ENCODE data around the gene TTLL9. TPM values are rescaled to one million over a fixed set of nuclear protein-coding genes. Genes with fewer than 3 reads are reported as not detected.

Gene TTLL9
- total RNA-seq, 1 experiment from 2014 or later, result not detected

DNA sequence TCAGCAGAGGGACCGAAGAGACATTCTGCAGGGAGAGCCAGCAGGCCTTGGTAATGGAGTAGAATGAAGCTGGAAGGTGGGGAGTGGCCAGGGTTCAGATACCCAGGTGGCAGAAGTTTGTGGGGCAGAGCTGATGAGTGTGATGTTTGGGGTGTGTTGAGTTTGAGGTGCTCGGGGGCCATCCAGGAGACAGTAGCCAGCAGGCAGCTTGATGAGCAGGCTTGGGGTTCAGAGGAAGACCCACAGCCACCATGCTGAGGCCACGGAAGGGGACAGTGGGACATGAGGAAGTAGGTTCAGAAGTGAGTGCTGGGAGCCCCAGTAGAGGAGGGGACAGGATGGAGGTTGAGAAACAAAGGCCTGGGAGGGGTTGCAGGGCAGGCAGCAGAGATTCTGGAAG lies 13.9 kb upstream of the TTLL9 start:
- POLR2A ChIA-PET (ENCODE audit: low non-redundant PET), result no interaction called here
- no TSS peak for BruUV-seq (replicated peaks)

DNA sequence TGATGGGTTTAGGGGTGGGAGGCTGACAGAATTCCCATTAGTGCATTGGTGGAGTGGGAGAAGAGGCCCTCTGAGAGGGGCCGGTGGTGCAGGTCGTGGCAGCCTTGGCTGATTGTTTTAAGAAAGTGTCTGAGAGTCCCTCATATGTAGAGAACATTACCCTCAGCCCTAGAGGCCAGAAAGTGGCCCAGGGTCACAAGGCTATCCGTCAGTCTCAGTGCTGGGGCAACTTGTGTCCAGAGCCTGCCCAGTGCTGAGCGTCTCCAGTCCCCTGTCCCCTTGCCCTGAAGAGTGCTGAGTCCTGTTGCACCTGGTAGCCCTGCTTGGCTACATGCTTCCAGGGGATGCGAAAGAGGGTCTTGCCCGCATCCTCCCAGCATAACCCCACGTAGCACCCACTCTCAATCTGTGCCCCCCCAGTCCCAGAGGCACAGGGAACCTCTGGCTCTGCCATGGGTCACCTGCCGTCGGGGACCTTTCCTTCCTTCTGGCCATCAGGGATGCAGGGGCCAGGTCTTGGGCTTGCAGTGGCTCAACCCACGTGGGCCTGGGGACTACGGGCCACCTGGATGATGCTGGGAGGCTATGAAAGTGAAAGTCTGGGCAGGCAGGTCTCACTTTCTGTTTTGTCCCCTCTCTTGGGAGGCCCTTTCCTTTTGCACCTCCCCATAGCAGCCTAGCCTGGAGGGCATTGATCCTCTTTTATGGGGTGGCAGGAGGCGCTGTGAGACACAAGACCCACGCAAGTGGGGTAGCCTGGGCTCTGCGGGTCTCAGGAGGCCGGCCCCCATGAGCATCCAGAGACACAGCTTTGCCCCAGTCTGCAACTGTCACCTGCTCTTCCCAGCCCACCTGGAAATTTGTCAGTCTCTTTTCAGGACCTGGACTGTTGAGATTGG lies 12.3 kb upstream of the TTLL9 start:
- POLR2A ChIA-PET (ENCODE audit: low non-redundant PET), result no interaction called here

More for the DNA sequence above, 13.9 kb upstream of the TTLL9 start:
- TF ChIP-seq EZH2 (IDR thresholded peaks at IDR 0.05; ENCODE audit: borderline replicate concordance, low read depth, low read length, poor library complexity, severe bottlenecking), result no peak
- H3K9me3 ChIP-seq (ENCODE audit: low read depth, low read length, poor library complexity, severe bottlenecking), result no peaks in the 10 kb centered on the region
- H3K27me3 ChIP-seq (replicated peaks; ENCODE audit: insufficient read depth, low read depth, low read length, poor library complexity), result peaks cover 56% of the 10 kb centered on the region
- H3K27ac ChIP-seq (ENCODE audit: low read depth, low read length, poor library complexity, severe bottlenecking), result no peak overlapping the region
- peaks cover under 1% of the 10 kb centered on the region for H3K4me1 ChIP-seq (ENCODE audit: insufficient read depth, low read length, poor library complexity, severe bottlenecking)
- CTCF ChIA-PET, result no interaction called here
- intact Hi-C loops (cut with micrococcal nuclease; ENCODE audit: unreplicated experiment), result no loop called here
- H3K36me3 ChIP-seq (ENCODE audit: insufficient read depth, low read length, poor library complexity, severe bottlenecking), result no peaks in the 10 kb centered on the region
- no peak overlapping the region for H3K4me3 ChIP-seq (ENCODE audit: low read depth, low read length, poor library complexity, severe bottlenecking)
- no peak for DNase-seq (ENCODE audit: low spot score)

DNA sequence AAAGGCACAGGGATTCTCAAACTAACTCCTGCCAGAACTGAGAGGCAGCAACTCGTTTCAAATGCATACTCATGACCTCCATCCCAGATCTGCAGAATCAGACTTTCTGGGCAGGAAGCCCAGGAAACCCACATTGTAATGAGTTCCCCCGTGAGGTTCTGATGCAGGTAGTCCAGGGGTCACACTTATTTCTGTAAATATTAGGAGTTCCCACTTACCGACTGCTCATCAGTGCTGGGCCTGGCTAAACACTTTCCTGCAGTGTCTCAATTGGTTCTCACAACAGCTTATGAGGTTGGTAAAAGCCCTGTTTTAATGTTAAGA lies 11.7 kb upstream of the TTLL9 start:
- ChIA-PET POLR2A (ENCODE audit: low non-redundant PET) (no interaction called here), CTCF (interaction anchor here (0.6 kb wide), 1 partner anchor 671 kb away, joined by 7 read pairs; no protein-coding TSS in a partner anchor)
- Histone ChIP-seq H3K27ac (ENCODE audit: low read depth, low read length, poor library complexity, severe bottlenecking) (no peak overlapping the region), H3K4me1 (ENCODE audit: insufficient read depth, low read length, poor library complexity, severe bottlenecking) (peaks cover 4% of the 10 kb centered on the region), H3K9me3 (ENCODE audit: low read depth, low read length, poor library complexity, severe bottlenecking) (no peaks in the 10 kb centered on the region), H3K4me3 (ENCODE audit: low read depth, low read length, poor library complexity, severe bottlenecking) (no peak overlapping the region), H3K36me3 (ENCODE audit: insufficient read depth, low read length, poor library complexity, severe bottlenecking) (no peaks in the 10 kb centered on the region), H3K27me3 (replicated peaks; ENCODE audit: insufficient read depth, low read depth, low read length, poor library complexity) (peaks cover 60% of the 10 kb centered on the region)
- intact Hi-C loops (cut with micrococcal nuclease; ENCODE audit: unreplicated experiment), result no loop called here
- BruUV-seq (replicated peaks), result no TSS peak
- DNase-seq (ENCODE audit: low spot score), result no peak
- TF ChIP-seq EZH2 (IDR thresholded peaks at IDR 0.05; ENCODE audit: borderline replicate concordance, low read depth, low read length, poor library complexity, severe bottlenecking), result no peak
- TF ChIP-seq, protein P1, sequence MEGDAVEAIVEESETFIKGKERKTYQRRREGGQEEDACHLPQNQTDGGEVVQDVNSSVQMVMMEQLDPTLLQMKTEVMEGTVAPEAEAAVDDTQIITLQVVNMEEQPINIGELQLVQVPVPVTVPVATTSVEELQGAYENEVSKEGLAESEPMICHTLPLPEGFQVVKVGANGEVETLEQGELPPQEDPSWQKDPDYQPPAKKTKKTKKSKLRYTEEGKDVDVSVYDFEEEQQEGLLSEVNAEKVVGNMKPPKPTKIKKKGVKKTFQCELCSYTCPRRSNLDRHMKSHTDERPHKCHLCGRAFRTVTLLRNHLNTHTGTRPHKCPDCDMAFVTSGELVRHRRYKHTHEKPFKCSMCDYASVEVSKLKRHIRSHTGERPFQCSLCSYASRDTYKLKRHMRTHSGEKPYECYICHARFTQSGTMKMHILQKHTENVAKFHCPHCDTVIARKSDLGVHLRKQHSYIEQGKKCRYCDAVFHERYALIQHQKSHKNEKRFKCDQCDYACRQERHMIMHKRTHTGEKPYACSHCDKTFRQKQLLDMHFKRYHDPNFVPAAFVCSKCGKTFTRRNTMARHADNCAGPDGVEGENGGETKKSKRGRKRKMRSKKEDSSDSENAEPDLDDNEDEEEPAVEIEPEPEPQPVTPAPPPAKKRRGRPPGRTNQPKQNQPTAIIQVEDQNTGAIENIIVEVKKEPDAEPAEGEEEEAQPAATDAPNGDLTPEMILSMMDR (conservative IDR thresholded peaks at IDR 0.05; ENCODE audit: low read depth, low read length), result no peak

More for the DNA sequence above, 12.3 kb upstream of the TTLL9 start:
- no peaks in the 10 kb centered on the region for H3K36me3 ChIP-seq (ENCODE audit: insufficient read depth, low read length, poor library complexity, severe bottlenecking)
- H3K27ac ChIP-seq (ENCODE audit: low read depth, low read length, poor library complexity, severe bottlenecking), result no peak overlapping the region
- intact Hi-C loops (cut with micrococcal nuclease; ENCODE audit: unreplicated experiment), result no loop called here
- peaks cover 4% of the 10 kb centered on the region for H3K4me1 ChIP-seq (ENCODE audit: insufficient read depth, low read length, poor library complexity, severe bottlenecking)
- CTCF ChIA-PET, result interaction anchor here (0.6 kb wide), 1 partner anchor 222 kb away, joined by 6 read pairs; no protein-coding TSS in a partner anchor
- no peak overlapping the region for H3K4me3 ChIP-seq (ENCODE audit: low read depth, low read length, poor library complexity, severe bottlenecking)
- H3K9me3 ChIP-seq (ENCODE audit: low read depth, low read length, poor library complexity, severe bottlenecking), result no peaks in the 10 kb centered on the region
- H3K27me3 ChIP-seq (replicated peaks; ENCODE audit: insufficient read depth, low read depth, low read length, poor library complexity), result peaks cover 60% of the 10 kb centered on the region
- TF ChIP-seq, protein P1 (conservative IDR thresholded peaks at IDR 0.05; ENCODE audit: low read depth, low read length), result no peak
- TF ChIP-seq EZH2 (IDR thresholded peaks at IDR 0.05; ENCODE audit: borderline replicate concordance, low read depth, low read length, poor library complexity, severe bottlenecking), result no peak
- BruUV-seq (replicated peaks), result no TSS peak
- no peak for DNase-seq (ENCODE audit: low spot score)
